NCI-H2081 (cell line): Measurements from ENCODE around the gene DVL2.

ENCODE experiments used
- DNase-seq, 2 experiments: peaks; one replicate each; lab custom pipeline; 2025; lab: John Stamatoyannopoulos, UW

The DVL2 gene

GRCh38 chr17:7238420-7239090 lies 4.2 kb upstream of the DVL2 start:
- no peak for DNase-seq

DNA sequence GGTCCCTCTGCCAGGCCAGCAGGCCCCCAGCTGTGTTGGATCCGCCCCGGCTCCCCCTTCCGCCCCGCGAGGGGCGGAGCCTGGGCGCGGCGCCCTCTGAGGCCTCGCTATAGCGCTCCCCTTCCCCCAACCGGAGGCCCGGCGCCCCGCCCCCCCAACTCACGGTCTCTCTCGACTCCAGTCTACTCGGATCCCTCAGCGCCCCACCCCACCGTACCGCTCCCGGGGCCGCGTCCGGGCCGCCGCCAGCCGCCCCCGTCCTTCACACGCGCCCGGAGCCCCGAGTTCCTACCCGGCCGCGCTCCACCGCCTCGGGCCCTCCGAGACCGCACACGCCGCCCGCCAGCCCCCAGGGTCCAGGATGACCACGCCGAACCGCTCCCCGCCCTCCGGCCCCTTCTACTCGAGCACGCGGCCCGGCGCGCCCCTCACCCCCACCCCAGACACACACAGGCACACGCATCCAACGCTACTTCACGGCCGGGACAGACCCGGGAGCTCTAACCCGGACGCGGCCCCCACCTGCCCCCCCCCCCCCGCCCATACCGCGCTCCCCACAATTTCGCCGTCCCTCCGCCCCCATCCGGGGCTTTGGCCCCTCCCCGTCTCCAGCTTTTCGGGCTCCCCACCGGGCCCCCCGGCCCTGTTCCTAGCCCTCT lies 3.6 kb upstream of the DVL2 start:
- DNase-seq: peak; percentile 34 to 65

GRCh38 chr17:7237266-7237760 lies 3.0 kb upstream of the DVL2 start:
- DNase-seq: no peak

- no peak for DNase-seq
Measured at GRCh38 chr17:7236808-7237207, 2.5 kb upstream of the DVL2 start.

DNA sequence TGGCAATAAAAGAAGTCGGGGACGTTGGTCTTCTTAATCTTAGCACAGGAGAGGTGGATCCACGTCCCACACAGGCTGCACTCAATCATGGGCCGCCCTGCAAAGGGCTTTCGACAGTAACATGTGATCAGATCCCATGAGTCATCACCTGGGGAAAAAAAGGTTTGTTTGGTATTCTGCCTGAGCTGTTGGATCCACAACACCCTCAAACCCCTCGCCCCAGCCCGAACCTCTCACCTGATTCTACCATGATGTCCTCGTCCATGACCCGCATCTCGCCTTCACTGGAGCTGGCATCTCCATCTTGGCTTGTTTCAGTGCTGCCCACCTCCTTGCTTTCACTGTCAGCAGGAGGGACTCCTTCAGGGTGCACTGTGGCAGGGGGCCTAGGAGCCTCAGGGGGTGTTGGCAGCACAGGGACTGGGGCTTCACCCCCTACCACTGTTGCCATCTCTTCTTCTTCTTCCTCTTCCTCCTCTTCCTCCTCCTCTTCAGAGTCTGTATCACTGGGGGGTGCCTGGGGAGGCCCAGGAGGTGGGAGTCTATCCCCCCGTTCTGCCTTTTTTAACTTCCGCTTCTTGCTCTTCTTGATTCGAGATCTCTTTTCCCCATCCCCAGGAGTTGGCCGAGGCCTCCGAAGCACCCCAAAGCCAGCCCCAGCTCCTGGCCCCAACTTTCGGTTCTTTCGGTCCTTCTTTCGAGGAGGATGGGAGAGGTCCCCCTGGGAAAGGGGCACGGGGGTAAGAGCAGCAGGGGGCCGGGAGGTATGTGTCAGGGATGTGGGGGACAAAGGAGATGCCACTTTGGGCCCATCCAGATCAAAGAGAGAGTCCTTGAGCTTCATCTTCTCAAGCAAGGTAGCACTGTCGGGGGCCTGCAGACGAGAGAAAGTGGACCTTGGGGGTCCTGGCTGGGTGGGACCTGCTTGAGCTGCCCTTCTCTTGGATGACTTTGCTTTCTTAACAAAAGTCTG lies 1.7 kb upstream of the DVL2 start:
- no peak for DNase-seq

GRCh38 chr17:7233701-7234082 lies 625 bp downstream of the DVL2 start:
- DNase-seq: no peak

DNA sequence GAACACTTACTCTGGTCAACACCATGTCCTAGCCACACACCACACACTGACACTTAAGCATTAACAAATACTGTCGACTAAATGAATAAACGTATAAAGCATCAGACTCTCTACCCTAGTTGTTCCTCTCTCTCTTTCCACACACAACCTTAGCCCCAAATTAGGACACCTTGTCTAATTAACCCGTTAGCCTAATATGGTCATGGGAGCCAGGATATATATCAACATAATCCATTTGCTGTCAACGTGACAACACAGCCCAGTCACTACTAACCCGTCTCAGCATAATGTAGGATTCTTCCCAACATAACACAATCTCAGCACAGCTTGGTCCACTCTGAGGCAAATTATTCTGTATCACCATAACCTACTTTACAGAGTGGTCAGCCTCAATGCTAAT lies 2.2 kb downstream of the DVL2 start:
- DNase-seq: no peak

DNA sequence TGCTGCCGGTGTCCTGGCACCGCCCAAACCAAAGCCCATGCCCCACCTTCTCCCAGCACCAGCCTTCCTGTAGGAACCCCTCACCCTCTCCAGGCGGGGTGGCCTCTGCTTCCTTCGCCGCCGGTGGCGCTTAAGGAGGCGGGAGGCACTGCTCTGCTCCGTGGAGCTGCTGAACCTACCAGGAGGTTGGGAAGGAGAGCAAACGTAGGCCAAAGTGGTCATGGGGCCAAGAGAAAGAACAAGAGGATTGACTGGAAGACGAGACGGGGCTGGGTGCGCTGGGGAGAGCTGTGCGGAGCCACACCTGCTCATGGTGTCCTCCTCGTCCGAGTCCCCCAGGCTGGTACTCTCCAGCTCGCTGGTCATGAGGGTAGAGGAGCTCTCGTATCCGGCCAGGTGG lies 4.8 kb downstream of the DVL2 start:
- no peak for DNase-seq

GRCh38 chr17:7228920-7229319 lies 5.4 kb downstream of the DVL2 start:
- DNase-seq: no peak

DNA sequence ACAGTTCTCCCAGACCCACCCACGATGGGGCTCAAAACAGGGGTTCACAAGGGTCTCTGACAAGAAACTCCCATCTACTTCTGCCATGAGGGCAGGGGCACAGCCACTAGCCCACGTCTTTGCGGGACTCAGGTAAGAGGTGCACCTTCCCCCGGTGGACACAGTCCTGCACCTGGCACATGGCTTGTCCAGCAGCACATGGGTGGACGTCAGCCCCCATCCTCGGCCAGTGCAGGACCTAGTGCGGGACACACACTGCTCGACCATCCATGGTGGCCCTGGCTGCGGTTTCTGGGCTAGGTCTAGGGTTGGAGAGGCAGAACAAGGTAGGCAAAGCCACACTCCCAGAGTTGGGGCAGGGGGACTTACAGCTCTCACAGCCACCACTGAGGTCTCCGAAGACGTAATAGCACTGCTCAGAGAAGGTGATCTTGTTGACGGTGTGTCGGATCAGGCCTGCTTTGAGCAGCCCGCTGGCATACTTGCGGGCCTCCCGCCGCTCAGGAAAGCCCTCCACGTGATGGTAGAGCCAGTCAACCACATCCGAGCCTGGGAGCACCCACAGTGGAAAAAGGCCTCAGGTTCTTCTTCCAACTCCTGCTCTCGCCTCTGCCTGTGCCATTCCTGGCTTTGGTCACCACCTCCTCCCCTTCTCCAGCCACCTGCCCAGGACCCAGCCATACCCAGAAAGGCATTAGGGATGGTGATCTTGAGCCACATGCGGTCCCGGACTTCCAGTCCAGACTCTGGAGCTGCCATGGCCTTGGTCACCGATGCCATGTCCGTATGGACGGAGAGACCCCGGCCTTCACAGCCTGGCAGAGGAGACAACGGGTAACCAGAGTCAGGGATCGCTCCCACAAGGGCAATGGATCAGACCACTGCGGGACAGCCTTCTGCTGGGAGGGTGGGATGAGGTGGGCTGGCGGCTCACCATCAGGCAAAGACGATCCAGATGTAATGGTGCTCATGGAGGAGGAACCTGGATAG lies 7.3 kb downstream of the DVL2 start:
- DNase-seq: no peak

DNA sequence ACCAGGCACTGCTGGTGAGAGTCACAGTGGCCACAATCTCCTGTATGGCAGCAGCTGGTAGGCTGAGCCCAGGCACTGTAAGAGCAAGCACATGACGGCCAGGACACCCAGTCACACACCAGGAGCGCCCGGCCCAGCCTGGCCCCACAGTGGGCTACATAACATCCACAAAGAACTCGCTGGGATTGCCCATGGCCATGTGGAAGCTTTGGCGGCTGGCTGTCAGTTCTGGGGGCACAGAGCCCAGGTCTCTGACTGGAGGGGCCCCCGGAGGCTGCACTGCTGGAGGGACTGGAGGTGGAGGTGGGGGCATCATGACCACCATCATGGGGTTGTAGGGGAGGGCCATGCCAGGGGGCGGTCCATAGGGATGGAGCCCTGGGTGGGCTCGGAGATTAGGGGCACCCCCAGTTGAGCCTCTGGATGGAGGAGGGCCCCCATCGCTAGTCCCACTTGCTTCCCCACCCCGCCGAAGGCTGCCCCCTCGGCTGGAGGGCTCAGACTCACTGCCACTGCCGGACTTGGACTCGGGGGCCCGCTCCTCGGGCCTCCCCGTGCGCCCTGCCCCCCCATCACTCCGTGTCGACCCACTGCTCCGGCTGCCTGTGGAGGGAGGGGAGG lies 8.5 kb downstream of the DVL2 start:
- DNase-seq: no peak

GRCh38 chr17:7224661-7225111 lies 9.6 kb downstream of the DVL2 start:
- no peak for DNase-seq

DNA sequence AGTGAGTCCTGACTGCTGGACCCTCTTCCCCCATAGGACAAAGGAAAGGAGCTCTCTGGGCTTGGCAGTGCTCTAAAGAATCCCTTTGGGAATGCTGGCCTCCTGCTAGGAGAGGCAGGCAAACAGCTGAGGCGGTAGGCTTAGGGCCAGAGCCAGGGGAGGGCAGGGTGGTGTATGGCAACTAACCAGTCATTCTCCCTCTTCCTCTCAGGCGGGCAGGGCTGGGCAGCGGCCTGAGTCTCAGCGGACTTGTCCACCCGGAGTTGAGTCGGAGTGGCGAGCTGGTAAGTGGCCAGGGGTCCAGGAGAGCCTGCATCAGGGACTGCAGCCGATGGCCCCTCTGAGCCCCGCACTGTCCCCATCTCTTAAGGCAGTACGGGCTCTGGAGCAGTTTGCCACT lies 10.2 kb downstream of the DVL2 start:
- no peak for DNase-seq

GRCh38 chr17:7223375-7223774 lies 10.9 kb downstream of the DVL2 start:
- no peak for DNase-seq

- no peak for DNase-seq
Measured at GRCh38 chr17:7222972-7223292, 11.4 kb downstream of the DVL2 start.

- DNase-seq: no peak
Measured at GRCh38 chr17:7222093-7222971, 12.0 kb downstream of the DVL2 start.

DNA sequence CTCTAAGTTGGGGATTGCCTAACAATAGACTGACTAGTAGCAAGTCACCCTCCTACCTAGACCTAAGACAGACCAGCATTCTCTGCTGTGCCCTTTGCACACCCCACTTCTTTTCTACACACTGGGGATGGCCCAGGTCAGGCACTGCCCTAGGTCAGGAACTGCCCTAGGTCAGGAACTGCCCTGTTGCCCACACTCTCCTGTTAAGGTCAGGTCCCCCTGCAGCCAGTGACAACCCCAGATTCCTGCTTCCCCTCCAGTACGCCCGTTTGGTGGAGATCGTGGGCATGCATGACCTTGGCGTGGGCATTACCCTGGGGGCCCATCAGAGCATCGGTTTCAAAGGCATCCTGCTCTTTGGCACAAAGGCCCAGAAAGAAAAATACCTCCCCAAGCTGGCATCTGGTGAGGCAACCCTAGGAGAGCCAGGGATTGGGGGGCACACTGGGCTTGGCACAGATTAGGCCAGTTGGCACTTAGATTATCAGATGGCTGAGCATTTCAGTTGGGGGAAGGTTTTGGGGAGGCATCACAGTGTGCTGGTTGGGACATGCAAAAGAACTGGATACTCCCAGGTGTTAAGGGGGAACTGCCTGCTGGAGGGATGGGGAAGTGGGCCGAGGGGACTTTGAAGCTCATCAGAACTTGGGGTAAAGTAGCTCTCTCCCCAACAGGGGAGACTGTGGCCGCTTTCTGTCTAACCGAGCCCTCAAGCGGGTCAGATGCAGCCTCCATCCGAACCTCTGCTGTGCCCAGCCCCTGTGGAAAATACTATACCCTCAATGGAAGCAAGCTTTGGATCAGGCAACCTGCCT lies 12.8 kb downstream of the DVL2 start:
- DNase-seq: no peak

GRCh38 chr17:7220593-7221277 lies 13.6 kb downstream of the DVL2 start:
- DNase-seq: peak; percentile 46 to 56
